ENCODE results near the gene KMT2D. TPM values are rescaled to one million over a fixed set of nuclear protein-coding genes. Genes with fewer than 3 reads are reported as not detected.

KMT2D gene
- total RNA-seq, 1 donor from 2014 or later = 24.0 TPM

GRCh38 chr12:49043241-49043640 lies 17.4 kb downstream of the KMT2D start:
- H3K36me3 ChIP-seq (ENCODE audit: control insufficient read depth, insufficient read depth, low read length) = peaks cover 64% of the 10 kb centered on the region

GRCh38 chr12:49041881-49042484 lies 18.6 kb downstream of the KMT2D start:
- no peak overlapping the region for H3K4me3 ChIP-seq (ENCODE audit: low read depth, low read length)
- DNase-seq (ENCODE audit: low read depth) (no peak), FAIRE-seq (no peak)
- no peak for TF ChIP-seq CTCF (IDR thresholded peaks at IDR 0.05; ENCODE audit: insufficient read depth, low read length, severe bottlenecking)
- H3K36me3 ChIP-seq (ENCODE audit: control insufficient read depth, insufficient read depth, low read length) = peaks cover 69% of the 10 kb centered on the region
- no peaks in the 10 kb centered on the region for H3K27me3 ChIP-seq (ENCODE audit: control insufficient read depth, insufficient read depth, low read length)

More at GRCh38 chr12:49043241-49043640, 17.4 kb downstream of the KMT2D start:
- FAIRE-seq = no peak
- H3K4me3 ChIP-seq (ENCODE audit: low read depth, low read length) = no peak overlapping the region
- TF ChIP-seq CTCF (IDR thresholded peaks at IDR 0.05; ENCODE audit: insufficient read depth, low read length, severe bottlenecking) = no peak
- DNase-seq (ENCODE audit: low read depth) = no peak
- H3K27me3 ChIP-seq (ENCODE audit: control insufficient read depth, insufficient read depth, low read length) = no peaks in the 10 kb centered on the region

DNA sequence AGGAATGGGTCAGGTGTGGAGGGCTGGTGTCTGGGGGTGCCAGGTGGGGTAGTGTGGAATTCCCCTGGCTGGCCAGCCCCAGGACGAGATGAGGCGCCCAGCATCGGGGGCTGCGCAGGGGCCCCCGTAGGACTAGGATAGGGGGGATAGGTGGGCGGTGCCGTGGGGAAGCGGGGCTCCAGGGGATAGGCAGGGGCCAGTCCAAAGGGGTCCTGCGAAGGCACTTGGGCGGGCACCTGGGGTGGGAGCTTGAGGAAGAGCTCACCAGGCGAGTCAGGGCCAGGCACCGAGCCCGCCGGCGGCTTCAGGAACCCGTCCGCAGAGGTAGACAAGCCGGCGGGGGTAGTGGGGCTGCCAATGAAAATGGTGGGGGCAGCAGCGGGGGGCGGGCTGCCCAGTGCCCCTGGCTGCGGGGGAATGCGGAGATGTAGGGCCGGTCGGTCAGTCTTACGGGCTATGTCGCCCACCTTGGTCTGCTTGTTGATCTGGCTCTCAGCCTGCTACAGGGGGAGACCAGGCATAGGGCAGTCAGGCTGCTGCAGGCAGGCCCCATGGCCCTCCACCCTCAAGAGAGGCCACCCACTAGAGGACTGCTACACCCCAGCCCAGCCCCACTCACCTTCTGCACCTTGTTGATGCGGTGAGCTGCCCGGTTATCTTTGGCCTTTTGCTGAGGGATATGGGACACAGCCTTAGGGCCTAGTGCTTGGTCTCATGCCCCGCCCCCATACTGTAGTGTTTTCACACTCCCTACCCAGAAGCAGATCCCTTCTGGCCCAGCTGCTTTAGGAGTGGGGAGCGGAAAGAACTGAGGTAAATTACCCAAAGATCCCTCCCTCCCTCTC lies 19.3 kb downstream of the KMT2D start:
- H3K27me3 ChIP-seq (ENCODE audit: control insufficient read depth, insufficient read depth, low read length) = no peaks in the 10 kb centered on the region
- no peak for DNase-seq (ENCODE audit: low read depth)
- TF ChIP-seq CTCF (IDR thresholded peaks at IDR 0.05; ENCODE audit: insufficient read depth, low read length, severe bottlenecking) = no peak
- peaks cover 70% of the 10 kb centered on the region for H3K36me3 ChIP-seq (ENCODE audit: control insufficient read depth, insufficient read depth, low read length)
- FAIRE-seq = no peak
- no peak overlapping the region for H3K4me3 ChIP-seq (ENCODE audit: low read depth, low read length)

DNA sequence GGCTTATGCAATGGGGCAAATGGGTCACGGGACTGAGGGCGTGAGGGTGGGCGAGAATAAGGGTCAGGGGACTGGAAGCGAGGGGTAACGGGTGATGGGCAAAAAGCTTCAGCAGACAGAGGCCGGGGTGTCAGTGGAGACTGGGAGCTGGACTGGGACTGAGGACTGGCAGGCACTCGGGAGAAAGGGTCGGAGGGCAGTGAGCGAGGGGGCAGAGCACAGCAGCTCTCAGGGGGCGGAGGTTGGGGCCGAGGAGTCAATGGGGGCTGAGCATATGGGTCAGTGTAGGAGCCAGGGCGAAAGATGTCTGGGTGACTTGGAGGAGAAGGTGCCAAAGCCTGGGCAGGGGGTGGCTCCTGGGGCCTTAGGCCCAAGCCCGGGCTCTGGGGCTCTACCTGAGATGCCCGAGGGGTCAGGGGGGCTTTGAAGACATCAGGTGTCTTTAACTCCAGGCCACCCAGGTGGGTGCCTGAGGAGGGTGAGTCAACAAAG lies 20.2 kb downstream of the KMT2D start:
- H3K36me3 ChIP-seq (ENCODE audit: control insufficient read depth, insufficient read depth, low read length) = peaks cover 62% of the 10 kb centered on the region
- no peak overlapping the region for H3K4me3 ChIP-seq (ENCODE audit: low read depth, low read length)
- no peak for FAIRE-seq
- DNase-seq (ENCODE audit: low read depth) = no peak
- no peaks in the 10 kb centered on the region for H3K27me3 ChIP-seq (ENCODE audit: control insufficient read depth, insufficient read depth, low read length)
- TF ChIP-seq CTCF (IDR thresholded peaks at IDR 0.05; ENCODE audit: insufficient read depth, low read length, severe bottlenecking) = no peak

- Histone ChIP-seq H3K27me3 (ENCODE audit: control insufficient read depth, insufficient read depth, low read length) (no peaks in the 10 kb centered on the region), H3K4me3 (ENCODE audit: low read depth, low read length) (no peak overlapping the region), H3K36me3 (ENCODE audit: control insufficient read depth, insufficient read depth, low read length) (peaks cover 61% of the 10 kb centered on the region)
- TF ChIP-seq CTCF (IDR thresholded peaks at IDR 0.05; ENCODE audit: insufficient read depth, low read length, severe bottlenecking) = no peak
- no peak for DNase-seq (ENCODE audit: low read depth)
- no peak for FAIRE-seq
Measured at GRCh38 chr12:49039421-49040363, 20.9 kb downstream of the KMT2D start.

Data from bronchial epithelial cell (primary cell).